ENCODE results near the gene INTS11. TPM values are rescaled to one million over a fixed set of nuclear protein-coding genes. Genes with fewer than 3 reads are reported as not detected.

INTS11 gene
- total and polyA plus RNA-seq, 9 of the 15 experiments (the other 6 are each of a cell fraction or from before 2014, with no cell fraction given) = 3.6 to 183 (median 110) TPM

GRCh38 chr1:1358433-1359271, 34.2 kb upstream of the INTS11 start, which contains the start of gene MXRA8 (continued):
- peak; percentile 62; the same call in 1 of the 2 replicates for TF ChIP-seq NFIC (IDR thresholded peaks at IDR 0.05)
- no peak for TF ChIP-seq ZNF717 (CRISPR knock-in tag; IDR thresholded peaks at IDR 0.05)
- no peak for TF ChIP-seq MED1 (CRISPR knock-in tag; IDR thresholded peaks at IDR 0.05; ENCODE audit: borderline replicate concordance)
- TF ChIP-seq ZNF551 (CRISPR knock-in tag; IDR thresholded peaks at IDR 0.05) = no peak
- peak; percentile 76; the same call in 1 of the 2 replicates for TF ChIP-seq JUND (IDR thresholded peaks at IDR 0.05; ENCODE audit: borderline replicate concordance, low read depth, low read length)
- TF ChIP-seq JUND (tag; IDR thresholded peaks at IDR 0.05; ENCODE audit: borderline replicate concordance, low read depth, low read length) = peak; percentile 44; the same call in 1 of the 3 replicates
- TF ChIP-seq PBX2 (CRISPR knock-in tag; IDR thresholded peaks at IDR 0.05; ENCODE audit: low read depth) = no peak
- TF ChIP-seq PBX2 (tag; conservative IDR thresholded peaks at IDR 0.05; ENCODE audit: low read depth) = no peak
- no peak for TF ChIP-seq GTF2E2 (tag; IDR thresholded peaks at IDR 0.05)
- 0 out of 2 replicates have a peak, but pooled peaks have one; percentile 15 for TF ChIP-seq CREB3L1 (IDR thresholded peaks at IDR 0.05; ENCODE audit: borderline replicate concordance, low read depth)
- TF ChIP-seq FOSL1 (tag; conservative IDR thresholded peaks at IDR 0.05) = no peak
- TF ChIP-seq SMAD1 (IDR thresholded peaks at IDR 0.05; ENCODE audit: low read depth, low read length, partially characterized antibody) = no peak
- TF ChIP-seq ETS1 (conservative IDR thresholded peaks at IDR 0.05; ENCODE audit: control insufficient read depth, low read depth, low read length) = 0 out of 2 replicates have a peak, but pooled peaks have one; percentile 50
- TF ChIP-seq CSDE1 (IDR thresholded peaks at IDR 0.05) = no peak
- TF ChIP-seq ZFP91 (CRISPR knock-in tag; IDR thresholded peaks at IDR 0.05) = no peak
- no peak for TF ChIP-seq MIER1 (IDR thresholded peaks at IDR 0.05; ENCODE audit: low read depth)

All from K562 (cell line).